ENCODE measurements around the gene DGKH.

Gene DGKH

GRCh38 chr13:42228527-42228926 lies 180.1 kb downstream of the DGKH start:
- H3K27ac ChIP-seq, result no peak overlapping the region
- H3K27me3 ChIP-seq (replicated peaks), result no peaks in the 10 kb centered on the region
- H3K4me3 ChIP-seq (ENCODE audit: low read depth, low read length), result no peak overlapping the region
- in situ Hi-C loops (cut with HindIII; ENCODE audit: low pct_ligation_motif_present, low sequenced_read_pairs), result no loop called here
- peaks cover 9% of the 10 kb centered on the region for H3K36me3 ChIP-seq (replicated peaks)
- no peak for DNase-seq
- TF ChIP-seq CTCF (IDR thresholded peaks at IDR 0.05; ENCODE audit: low read depth, low read length, missing control alignments), result no peak

- H3K27ac ChIP-seq, result no peak overlapping the region
- no peak for DNase-seq
- H3K27me3 ChIP-seq (replicated peaks), result no peaks in the 10 kb centered on the region
- TF ChIP-seq CTCF (IDR thresholded peaks at IDR 0.05; ENCODE audit: low read depth, low read length, missing control alignments), result no peak
- peaks cover 9% of the 10 kb centered on the region for H3K36me3 ChIP-seq (replicated peaks)
- in situ Hi-C loops (cut with HindIII; ENCODE audit: low pct_ligation_motif_present, low sequenced_read_pairs), result no loop called here
- no peak overlapping the region for H3K4me3 ChIP-seq (ENCODE audit: low read depth, low read length)
Measured at GRCh38 chr13:42229287-42229686, 180.8 kb downstream of the DGKH start.

- Histone ChIP-seq H3K27me3 (replicated peaks) (no peaks in the 10 kb centered on the region), H3K4me3 (ENCODE audit: low read depth, low read length) (no peak overlapping the region), H3K36me3 (replicated peaks) (peaks cover 2% of the 10 kb centered on the region), H3K27ac (no peak overlapping the region)
- no peak for TF ChIP-seq CTCF (IDR thresholded peaks at IDR 0.05; ENCODE audit: low read depth, low read length, missing control alignments)
- no peak for DNase-seq
- in situ Hi-C loops (cut with HindIII; ENCODE audit: low pct_ligation_motif_present, low sequenced_read_pairs), result no loop called here
Measured at GRCh38 chr13:42232671-42233070, 184.2 kb downstream of the DGKH start.

- TF ChIP-seq CTCF (IDR thresholded peaks at IDR 0.05; ENCODE audit: low read depth, low read length, missing control alignments), result no peak
- H3K27me3 ChIP-seq (replicated peaks), result no peaks in the 10 kb centered on the region
- in situ Hi-C loops (cut with HindIII; ENCODE audit: low pct_ligation_motif_present, low sequenced_read_pairs), result no loop called here
- no peak for DNase-seq
- no peak overlapping the region for H3K27ac ChIP-seq
- H3K36me3 ChIP-seq (replicated peaks), result peaks cover 2% of the 10 kb centered on the region
- no peak overlapping the region for H3K4me3 ChIP-seq (ENCODE audit: low read depth, low read length)
Measured at GRCh38 chr13:42233726-42234125, 185.3 kb downstream of the DGKH start.

GRCh38 chr13:42239161-42239560 lies 190.7 kb downstream of the DGKH start:
- Histone ChIP-seq H3K27me3 (replicated peaks) (no peaks in the 10 kb centered on the region), H3K27ac (no peak overlapping the region), H3K4me3 (ENCODE audit: low read depth, low read length) (no peak overlapping the region), H3K36me3 (replicated peaks) (no peaks in the 10 kb centered on the region)
- in situ Hi-C loops (cut with HindIII; ENCODE audit: low pct_ligation_motif_present, low sequenced_read_pairs), result no loop called here
- TF ChIP-seq CTCF (IDR thresholded peaks at IDR 0.05; ENCODE audit: low read depth, low read length, missing control alignments), result no peak
- no peak for DNase-seq

GRCh38 chr13:42239644-42240043 lies 191.2 kb downstream of the DGKH start:
- no peak for DNase-seq
- Histone ChIP-seq H3K27ac (no peak overlapping the region), H3K27me3 (replicated peaks) (no peaks in the 10 kb centered on the region), H3K4me3 (ENCODE audit: low read depth, low read length) (no peak overlapping the region), H3K36me3 (replicated peaks) (no peaks in the 10 kb centered on the region)
- in situ Hi-C loops (cut with HindIII; ENCODE audit: low pct_ligation_motif_present, low sequenced_read_pairs), result no loop called here
- no peak for TF ChIP-seq CTCF (IDR thresholded peaks at IDR 0.05; ENCODE audit: low read depth, low read length, missing control alignments)

Data from brain microvascular endothelial cell (primary cell).